Pulmonary artery endothelial cell (primary cell): ENCODE results near the gene SYNGR1. TPM values are rescaled to one million over a fixed set of nuclear protein-coding genes. Genes with fewer than 3 reads are reported as not detected.
"Not testable (repeated sequence)": the region's sequence is repeated elsewhere in the genome, so short reads cannot be mapped to it uniquely, and the experiment has no call there.

Source experiments
- DNase-seq: peaks from one replicate; pipeline ENCODE4 v3.0.0-alpha.2; 2011; ENCODE audit warnings: low read depth, low spot score
- total RNA-seq: library from RNA; depleted of rRNA; stranded (reverse); fragments of >200 nt; gene quantifications from 2 replicates; pipeline ENCODE4 v1.2.3, GENCODE V29; 2014

Gene SYNGR1
- total RNA-seq, 1 donor from 2014 or later = 3.9 TPM

DNA sequence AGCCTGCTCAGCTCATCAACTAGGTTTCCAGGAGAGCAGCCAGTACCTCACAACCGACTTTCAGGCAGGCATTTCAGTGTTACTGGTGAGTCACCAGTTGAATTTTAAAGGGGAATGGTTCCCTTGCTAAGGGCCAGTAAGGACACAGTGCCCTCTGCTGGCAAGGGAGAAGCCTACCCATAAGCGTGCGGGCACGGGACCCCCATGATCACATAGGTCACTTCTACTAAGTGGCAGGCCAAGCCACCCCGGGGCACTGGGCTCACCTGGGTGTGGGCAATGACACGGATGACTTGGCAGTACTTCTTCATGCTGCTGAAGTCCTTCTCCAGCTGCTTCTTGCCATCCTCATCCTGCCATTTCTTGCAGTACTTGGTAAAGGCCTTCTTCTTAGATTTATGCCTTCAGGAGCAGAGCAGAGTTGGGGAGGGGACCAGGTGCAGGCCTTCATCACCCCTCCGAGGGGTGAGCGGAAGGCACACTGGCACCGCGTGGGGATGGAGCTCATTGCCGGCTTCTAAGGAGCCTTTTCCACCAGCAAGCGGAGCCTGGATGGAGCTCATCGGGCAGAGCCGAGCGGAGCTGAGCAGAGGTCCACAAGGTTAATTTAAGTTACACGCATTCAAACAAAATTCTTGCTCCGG is 33.2 kb upstream of the SYNGR1 start:
- peak; percentile 84 for DNase-seq

DNA sequence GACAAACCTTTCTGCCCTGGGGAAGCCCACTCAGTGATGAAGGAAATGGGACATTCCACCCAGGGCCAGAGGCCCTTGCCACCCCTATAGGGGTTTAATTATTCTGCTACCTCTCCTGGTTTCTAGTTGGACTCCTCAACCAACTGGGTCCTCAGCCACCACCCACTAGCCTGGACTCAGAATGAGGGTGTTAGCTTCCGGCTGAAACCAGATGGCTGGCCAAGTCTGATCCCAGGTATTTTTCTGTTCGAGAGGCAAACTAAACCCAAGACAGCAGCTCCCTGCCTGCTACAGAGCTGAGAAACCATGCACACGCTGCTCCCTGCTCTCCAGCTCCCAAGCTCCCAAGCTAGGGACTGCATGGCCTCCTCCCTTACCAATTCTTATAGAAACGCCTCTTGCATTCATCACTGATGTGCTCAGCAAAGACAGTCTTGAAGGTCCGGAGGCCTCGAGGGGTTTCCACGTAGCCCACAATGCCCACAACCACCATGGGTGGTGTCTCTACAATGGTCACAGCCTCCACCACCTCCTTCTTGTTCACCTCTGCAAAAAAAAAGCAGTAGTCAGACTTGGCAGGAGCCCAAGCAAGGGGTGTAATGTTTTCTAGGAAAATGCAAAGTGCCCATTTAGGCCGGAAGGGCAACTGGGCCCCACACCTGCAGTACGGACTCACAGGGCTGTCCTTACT is 32.6 kb upstream of the SYNGR1 start:
- no peak for DNase-seq

DNA sequence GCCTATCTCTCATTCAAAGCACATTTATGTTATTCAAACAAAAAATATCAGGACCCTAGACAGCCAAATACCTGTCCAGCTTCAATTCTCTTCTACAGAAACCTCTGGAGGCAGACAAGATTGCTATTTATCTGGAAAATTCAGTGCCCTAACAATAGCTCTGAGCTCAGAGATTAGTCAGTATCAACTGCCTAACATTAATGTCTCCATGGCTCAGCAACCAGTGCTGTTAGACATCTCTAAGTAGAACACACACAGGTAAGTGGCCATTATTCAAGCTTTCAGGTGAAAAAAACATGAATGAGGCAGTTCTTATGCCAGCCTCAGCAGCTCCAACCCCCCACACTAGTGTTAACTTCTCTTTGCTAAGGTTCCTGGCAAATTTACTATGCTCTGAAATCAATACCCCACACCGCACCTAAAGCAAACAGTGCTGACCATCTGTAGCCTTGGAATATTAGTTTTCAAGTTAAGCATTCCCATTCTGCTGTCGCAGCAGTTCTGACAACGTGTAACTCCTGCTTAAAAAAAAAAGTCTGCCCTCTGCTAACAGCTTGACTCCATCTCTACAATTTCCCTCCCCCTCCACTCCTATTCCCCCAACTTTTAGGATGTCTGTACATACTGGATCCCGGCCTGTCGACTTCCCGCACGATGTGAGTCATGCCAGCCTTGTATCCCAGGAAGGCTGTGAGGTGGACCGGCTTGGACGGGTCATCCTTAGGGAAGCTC is 31.9 kb upstream of the SYNGR1 start:
- DNase-seq = no peak

DNA sequence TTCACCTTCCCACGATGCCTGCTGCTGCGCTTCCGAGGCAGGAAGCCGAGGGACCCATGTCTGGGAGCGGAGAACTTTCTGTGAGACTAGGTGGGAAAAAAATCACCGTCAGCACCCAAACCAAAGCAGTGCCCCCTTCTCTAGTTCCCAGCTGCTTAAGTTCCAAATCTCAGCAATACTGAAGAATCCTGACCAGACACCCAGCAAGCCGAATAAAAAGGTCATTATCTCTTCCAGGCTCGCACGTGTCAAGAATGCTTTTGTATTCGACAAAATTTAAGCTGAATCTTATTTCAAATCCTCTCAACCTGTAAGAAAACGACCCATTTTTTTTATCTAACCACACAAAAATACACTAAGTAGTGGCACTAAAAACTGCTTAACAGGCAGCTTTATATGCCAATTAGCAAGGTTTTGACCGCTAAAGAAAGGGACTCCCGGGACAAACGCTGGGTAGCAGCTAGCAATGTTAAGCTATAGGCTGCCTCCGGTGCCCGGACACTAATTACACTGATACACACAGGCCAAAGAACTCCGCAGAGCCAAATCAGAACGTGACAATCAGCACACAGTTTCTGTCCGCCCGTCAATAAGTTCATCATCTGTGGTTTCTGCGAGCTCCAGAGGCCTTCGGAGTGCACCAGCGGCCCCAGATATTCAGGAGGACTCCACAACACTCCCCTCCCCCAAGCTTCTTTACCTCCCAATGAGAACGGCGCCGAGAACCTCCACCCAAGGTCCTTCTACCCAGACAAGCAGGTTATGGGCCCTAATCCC is 31.1 kb upstream of the SYNGR1 start:
- no peak for DNase-seq

DNA sequence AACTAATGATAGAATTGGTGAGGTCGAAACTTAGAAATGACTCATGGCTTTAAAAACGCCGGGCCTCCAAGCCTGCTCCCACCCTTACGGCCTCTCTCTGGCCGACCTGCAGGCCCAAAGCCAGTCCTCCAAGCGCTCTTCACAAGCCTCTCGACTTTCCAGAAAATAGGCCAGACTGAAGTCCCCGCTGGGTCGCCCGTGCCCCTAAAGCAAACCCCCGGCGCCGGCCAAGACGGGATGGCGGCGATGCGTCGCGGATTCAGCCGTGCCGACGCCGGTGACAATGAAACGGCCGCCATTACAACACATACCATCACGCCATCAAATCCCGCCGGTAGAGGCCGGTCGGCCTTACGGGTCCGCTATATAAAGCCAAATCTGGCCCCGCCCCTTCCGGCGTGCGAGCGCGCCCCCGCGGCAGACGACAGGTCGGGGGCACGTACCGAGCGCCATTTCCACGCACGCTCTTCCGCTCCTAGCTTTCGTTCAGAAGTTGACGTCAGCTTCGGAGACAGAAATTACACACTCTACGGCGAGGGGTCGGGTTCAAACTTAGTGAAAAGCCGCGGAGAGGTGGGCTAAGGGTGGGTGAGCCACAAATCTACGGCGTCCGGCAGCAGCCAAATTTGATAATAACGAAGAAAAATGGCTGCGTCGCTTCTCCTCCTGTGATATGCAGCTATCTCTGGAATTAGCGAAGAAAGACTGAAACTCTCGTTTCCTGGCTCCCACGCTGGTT is 30.3 kb upstream of the SYNGR1 start, which contains the start of gene RPL3:
Gene RPL3, minus strand, starts transcription at position 340 of the 739 bp plus-strand sequence. Its CDS starts 26 bp downstream, at position 314.
- peak; percentile 98 for DNase-seq

DNA sequence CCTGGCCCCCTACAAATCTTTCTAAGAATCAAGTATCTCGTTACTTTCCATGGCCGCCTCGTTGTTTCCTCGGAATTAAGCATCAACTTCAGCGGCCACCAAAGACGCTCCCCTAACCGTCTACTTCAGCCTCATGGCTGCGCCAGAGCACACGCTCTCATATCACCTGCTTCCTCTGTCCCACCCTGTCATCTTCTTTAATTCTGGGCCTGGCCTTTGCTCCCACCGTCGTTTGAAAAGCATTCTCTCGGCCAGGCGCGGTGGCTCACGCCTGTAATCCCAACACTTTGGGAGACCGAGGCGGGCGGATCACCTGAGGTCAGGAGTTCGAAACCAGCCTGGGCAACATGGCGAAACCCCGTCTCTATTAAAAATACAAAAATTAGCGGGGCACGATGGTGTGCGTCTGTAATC is 29.2 kb upstream of the SYNGR1 start:
- not testable (repeated sequence) for DNase-seq

DNA sequence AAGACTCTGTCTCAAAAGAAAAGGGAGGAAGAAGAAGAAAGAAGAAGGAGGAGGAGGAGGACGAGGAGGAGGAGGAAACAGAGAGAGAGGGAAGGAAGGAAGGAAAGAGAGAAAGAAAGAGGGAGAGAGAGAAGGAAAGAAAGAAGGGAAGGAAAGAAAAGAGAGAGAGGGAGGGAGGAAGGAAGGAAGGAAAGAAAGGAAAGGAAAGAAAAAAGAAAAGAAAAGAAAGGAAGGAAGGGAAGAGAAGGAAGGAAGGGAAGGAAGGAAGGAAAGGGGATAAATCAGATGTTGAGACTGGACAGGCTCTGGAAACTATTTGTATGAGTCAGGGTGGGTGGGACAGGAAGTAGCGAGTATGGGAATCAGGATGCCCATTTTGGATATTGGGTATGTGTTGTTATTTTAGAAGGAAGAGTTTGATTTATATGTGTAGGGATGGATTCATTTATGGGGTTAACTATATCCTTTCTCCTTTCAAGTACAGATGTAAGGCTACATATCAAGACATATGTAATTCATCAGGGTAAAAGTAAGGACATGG is 24.3 kb upstream of the SYNGR1 start:
- DNase-seq = no peak

DNA sequence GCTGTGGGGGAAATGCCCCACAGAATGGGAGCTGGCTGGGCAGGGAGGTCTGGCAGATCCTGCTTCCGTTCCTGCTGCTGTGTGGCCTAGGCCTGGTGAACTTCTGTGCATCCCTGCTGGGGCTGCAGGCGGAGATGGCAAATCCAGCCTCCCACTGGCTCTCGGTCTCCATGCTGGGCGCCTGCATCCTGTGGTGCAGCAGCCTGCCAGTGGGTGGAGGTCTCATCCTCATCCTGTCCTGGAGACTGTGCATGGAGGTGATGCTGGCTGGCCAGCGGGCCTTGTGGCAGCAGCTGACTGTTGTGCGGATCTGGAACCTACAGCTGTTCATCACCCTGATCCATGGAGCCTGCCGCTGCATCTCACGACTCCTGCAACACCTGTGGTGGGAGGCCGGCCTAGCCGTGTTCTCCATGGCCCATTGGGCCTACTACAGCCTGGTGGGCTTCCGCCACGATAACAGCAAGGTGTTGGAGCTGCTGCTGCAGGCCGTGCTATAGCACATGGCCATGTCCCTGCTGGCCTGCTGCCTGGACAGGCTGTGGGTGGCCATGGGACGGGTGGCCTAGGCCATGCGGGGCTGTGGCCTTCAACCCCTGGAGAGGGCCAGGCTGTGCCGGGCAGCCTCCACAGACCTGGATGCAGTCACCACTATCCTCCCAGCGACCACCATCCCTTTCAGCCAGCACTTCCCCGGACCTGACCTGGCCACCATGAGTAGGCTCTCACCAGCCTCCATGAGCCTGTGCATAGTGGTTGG is 21.6 kb upstream of the SYNGR1 start:
- no peak for DNase-seq

DNA sequence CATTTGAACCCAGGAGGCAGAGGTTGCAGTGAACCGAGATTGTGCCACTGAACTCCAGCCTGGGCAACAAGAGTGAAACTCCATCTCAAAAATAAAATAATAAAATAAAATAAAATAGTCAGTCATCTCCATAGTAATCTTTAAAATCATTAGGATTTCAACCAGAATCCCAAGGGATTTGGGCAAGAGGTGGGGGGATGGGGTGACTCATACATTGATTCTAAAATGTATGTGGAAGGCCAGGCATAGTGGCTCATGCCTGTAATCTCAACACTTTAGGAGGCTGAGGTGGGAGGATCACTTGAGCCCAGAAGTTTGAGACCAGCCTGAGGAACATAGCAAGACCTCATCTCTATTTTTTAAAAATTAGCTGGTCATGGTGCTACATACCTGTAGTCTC is 19.2 kb upstream of the SYNGR1 start:
- DNase-seq = not testable (repeated sequence)

DNA sequence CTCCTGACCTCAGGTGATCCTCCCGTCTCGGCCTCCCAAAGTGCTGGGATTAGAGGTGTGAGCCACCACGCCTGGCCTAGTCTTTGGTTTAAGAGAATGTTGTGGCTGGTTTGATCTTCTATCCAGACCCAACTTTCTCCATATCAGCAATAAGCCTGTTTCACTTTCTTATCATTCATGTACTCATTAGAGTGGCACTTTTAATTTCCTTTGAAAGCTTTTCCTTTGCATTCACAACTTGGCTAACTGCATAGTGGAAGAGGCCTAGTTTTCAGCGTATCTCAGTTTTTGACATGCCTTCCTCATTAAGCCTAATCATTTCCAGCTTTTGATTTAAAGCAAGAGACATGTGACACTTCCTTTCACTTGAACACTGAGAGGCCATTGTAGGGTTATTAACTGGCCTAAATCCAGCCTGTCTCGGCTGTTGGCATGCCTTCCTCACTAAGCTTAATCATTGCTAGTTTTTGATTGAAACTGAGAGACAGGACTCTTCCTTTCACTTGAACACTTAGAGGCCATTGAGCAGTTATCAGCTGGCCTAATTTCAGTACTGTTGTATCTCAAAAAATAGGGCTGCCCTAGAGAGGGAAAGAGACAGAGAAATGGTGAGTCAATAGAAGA is 17.2 kb upstream of the SYNGR1 start:
- DNase-seq = no peak

DNA sequence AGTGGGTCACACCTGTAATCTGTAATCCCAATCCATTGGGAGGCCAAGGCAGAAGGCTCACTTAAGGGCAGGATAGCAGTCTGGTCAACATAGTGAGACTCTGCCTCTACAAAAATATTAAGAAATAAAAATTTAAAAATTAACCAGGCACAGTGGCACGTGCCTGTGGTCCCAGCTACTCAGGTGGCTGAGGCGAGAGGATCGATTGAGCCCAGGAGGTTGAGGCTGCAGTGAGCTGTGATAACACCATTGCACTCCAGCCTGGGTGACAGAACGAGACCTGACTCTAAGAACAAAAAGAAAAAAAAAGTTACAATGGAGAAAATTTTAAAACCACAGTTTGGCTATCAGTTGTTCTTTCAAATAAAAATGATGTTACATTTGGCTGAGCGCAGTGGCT is 13.4 kb upstream of the SYNGR1 start:
- DNase-seq = no peak

DNA sequence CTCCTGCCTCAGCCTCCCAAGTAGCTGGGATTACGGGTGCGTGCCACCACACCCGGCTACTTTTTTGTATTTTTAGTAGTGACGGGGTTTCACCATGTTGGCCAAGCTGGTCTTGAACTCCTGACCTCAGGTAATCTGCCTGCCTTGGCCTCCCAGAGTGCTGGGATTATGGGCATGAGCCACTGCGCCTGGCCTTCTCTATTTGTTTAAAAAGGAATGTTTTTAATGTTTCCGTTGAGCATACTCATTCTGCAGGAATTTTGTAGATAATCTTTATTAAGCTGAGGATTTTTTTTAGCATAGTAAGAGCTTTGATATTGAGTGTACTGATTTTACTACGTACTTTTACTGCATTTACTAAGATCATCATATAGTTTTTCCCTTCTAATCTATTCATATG is 10.0 kb upstream of the SYNGR1 start:
- not testable (repeated sequence) for DNase-seq

DNA sequence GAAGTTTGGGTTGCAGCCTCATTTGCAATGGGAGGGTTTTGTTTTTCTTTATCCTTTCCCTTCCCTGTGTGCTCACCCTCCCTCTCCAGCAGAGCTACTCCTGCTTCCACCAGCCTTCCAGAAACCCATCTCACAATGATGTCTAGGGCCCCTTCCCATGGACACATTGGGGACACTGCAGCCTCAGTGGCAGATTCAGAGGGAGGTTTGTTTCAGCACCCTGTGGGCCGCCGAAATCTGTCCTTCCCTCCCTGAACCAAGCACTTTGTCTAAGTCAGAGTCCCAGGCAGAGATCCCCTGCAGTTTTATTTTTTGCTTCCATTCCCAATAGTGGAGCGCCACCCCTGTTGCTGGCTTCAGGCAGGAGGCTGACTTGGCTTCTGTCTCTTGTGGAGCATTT is 8.6 kb upstream of the SYNGR1 start:
- DNase-seq = no peak

DNA sequence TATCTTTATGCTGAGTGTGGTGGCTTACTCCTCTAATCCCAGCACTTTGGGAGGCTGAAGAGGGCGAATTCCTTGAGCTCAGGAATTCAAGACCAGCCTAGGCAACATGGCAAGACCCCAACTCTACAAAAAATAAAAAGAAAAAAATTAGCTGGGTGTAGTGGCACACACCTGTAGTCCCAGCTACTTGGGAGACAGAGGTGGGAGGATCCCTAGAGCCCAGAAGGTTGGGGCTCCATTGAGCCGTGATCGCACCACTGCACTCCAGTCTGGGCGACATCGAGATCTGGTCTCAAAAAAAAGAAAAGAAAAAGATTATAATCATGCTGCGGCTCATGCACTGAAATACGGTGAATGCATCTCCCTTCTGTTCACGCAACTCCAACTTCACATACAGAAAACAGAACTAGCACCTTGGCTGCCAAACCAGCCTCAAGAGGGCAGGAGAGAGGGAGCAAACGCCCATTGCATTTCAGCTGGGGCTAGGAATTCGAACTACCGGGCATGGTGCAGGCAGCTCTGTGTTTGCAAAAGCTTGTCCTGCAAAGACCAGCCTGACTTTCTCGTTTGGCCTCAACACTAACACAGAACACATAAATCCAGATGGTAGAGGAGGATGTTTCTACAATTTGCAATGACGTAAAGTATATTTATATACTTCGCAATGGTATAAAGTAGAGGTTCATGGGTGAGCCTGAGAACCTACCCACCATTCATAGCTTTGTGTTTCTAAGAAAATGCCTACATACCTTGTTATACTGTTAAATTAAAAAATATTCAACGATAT is 6.3 kb upstream of the SYNGR1 start:
- DNase-seq = no peak

DNA sequence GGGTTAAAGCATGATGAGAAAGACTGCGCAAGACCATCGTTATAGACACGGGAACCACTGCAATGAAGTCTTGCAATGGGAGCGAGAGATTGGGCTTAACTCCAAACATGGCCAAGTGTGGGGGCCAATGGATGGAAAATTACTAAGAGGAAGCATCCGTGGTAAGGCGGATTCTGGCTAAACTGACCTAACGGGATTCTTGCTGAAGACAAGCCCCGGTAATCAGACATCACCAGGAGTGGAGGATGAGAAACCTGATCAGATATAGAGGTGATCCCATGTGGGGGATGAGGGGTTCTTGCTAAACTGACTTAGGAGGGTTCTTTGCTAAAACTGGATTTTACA is 5.8 kb upstream of the SYNGR1 start:
- DNase-seq = no peak

DNA sequence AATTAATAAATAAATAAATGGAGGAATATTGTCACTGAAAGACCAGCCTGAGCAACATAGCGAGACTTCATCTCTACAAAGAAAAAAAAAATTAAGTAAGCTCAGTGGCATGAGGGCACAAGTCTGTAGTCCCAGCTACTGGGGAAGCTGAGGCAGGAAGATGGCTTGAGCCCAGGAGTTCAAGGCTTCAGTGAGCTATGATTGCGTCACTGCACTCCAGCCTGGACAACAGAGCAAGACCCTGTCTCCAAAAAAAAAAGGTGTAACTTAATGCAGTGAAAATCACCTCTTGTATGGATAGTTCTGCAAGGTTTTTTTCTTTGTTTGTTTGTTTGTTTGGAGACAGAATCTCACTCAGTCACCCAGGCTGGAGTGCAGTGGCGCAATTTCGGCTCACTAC is 4.6 kb upstream of the SYNGR1 start:
- no peak for DNase-seq

DNA sequence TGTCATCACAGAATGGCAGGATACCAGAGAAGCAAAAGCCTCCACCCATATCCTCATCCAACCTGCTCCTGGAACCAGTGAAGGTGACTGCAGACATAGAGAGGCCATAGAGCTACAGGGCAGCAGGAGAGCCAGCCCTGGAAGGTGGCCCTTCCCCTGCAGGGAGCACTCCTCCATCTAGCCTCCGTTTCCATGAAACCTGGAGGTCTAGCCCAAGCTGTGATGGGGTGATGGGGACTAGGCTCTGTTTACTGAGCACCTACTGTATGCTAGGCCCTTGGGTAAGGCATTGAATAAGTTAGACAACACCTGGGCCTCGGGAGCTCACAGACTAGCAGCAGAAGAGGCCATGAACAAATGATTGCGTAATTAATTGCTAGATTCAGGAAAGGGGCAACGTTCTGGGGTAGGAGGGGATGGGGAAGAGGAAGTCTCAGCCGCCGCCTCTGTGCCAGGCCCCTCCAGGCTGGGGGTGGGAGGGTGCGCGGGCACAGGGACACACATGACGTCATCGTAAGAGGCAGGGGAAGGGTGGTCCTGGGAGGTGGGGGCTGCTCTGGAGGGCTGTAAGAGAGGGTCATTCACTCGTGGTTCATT is 784 bp upstream of the SYNGR1 start:
- DNase-seq = no peak

DNA sequence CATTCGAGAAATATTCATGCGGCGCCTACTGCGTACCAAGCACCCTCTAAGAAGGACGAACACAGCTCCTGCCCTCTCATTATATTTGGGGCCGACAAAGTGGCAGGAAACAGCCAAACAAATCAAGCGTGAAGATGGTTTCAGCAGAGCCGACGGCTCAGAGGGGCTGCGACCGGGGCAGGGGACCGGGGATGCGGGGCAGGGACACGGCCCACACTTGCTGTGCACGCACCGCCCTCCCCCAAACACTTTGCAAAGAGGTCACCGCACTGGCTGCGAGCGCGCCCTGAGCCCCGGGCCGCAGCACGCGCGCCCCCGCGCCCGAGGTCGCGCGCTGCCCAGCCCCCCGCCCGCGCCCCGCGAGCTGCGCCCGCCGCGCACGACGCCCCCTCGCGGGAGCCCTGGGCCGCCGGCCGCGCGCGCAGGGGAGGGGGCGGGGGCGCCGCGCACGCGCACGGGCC is 255 bp upstream of the SYNGR1 start:
- no peak for DNase-seq
